K562 (cell line): ENCODE measurements around the gene ABCB6. TPM values are rescaled to one million over a fixed set of nuclear protein-coding genes. Genes with fewer than 3 reads are reported as not detected.

ENCODE experiments used
- ARNT ChIP-seq, 2 experiments: fragments of 450-650 bp; IDR thresholded peaks; 2 replicates each; pipeline ENCODE4 v1.6.1; 2016; ENCODE audit warnings: mild to moderate bottlenecking in 1 of 2
- FIP1L1 ChIP-seq: fragments of 200-400 bp; formaldehyde crosslinking; IDR thresholded peaks from 2 replicates; pipeline ENCODE4 v1.6.1; 2018; ENCODE audit warnings: mild to moderate bottlenecking, low read depth, low read length; ENCODE audit not compliant: poor library complexity, severe bottlenecking
- GATAD2B ChIP-seq: fragments of 450-650 bp; IDR thresholded peaks from 2 replicates; pipeline ENCODE4 v1.6.1; 2017; ENCODE audit warnings: mild to moderate bottlenecking, borderline replicate concordance
- HNRNPK ChIP-seq: fragments of 200-400 bp; formaldehyde crosslinking; IDR thresholded peaks from one replicate; pipeline ENCODE4 v1.6.1; 2018; ENCODE audit warnings: mild to moderate bottlenecking, low read depth, low read length; ENCODE audit not compliant: poor library complexity, severe bottlenecking
- KLF13 ChIP-seq: fragments of 450-650 bp; IDR thresholded peaks from 2 replicates; pipeline ENCODE4 v1.6.1; 2016; ENCODE audit warnings: missing genetic modification characterization, low read depth, mild to moderate bottlenecking, missing compliant biosample characterization, moderate library complexity, borderline replicate concordance
- MEF2A ChIP-seq: IDR thresholded peaks from 2 replicates; pipeline ENCODE4 v1.6.1; 2011; ENCODE audit warnings: low read depth, mild to moderate bottlenecking, low read length, moderate library complexity; ENCODE audit not compliant: control insufficient read depth
- PHF8 ChIP-seq: fragments of 200-600 bp; sonication (generic); IDR thresholded peaks from 2 replicates; pipeline ENCODE4 v1.6.1; 2012; ENCODE audit warnings: mixed run types, mild to moderate bottlenecking, inconsistent platforms, low read length, moderate library complexity, borderline replicate concordance
- SAFB ChIP-seq: fragments of 200-400 bp; formaldehyde crosslinking; IDR thresholded peaks from 2 replicates; pipeline ENCODE4 v1.6.1; 2017; ENCODE audit warnings: low read depth, low read length, borderline replicate concordance
- TRIM28 ChIP-seq: fragments of 450-650 bp; IDR thresholded peaks from 2 replicates; pipeline ENCODE4 v1.6.1; 2017
- polyA plus RNA-seq, 8 experiments: library from polyadenylated mRNA; depleted of rRNA in 4 of 8; stranded (reverse) in 5 of 8; unstranded in 3 of 8; fragments of >200 nt; fragmentation: Nextera tagmentation in 2 of 8; fragmentation: Illumina TruSeq in 1 of 8; extraction: Ambion mirVana in 2 of 8; extraction: Trizol in 1 of 8; gene quantifications; 2 replicates each; pipeline versions ENCODE4 v1.2.1 to v1.2.3, GENCODE V29; 2011 to 2014; ENCODE audit warnings: inconsistent platforms in 1 of 8, missing spikeins in 1 of 8
- total RNA-seq, 7 experiments: library from RNA; depleted of rRNA in 6 of 7; stranded (reverse); fragments of >200 nt in 6 of 7; fragmentation: Illumina TruSeq in 2 of 7; extraction: Trizol in 2 of 7; gene quantifications; 2 replicates each; pipeline versions ENCODE4 v1.2.1 to v1.2.3, GENCODE V29; 2011 to 2021; ENCODE audit warnings: low replicate concordance in 1 of 7
- TF ChIP-seq, protein P1 (sequence below): fragments of 450-650 bp; IDR thresholded peaks from 2 replicates; pipeline ENCODE4 v1.6.1; 2018; ENCODE audit not compliant: partially characterized antibody
- TF ChIP-seq, protein P2 (sequence below): fragments of 150-350 bp; IDR thresholded peaks from 2 replicates; pipeline ENCODE4 v1.6.1; 2014; ENCODE audit warnings: low read depth, mild to moderate bottlenecking, low read length, borderline replicate concordance
- TF ChIP-seq, protein P3 (sequence below): fragments of 250-450 bp; sonication (Bioruptor Pico); IDR thresholded peaks from 2 replicates; pipeline ENCODE4 v1.5.0; 2021
- TF ChIP-seq, protein P4 (sequence below), 3 experiments: fragments of 200-800 bp in 1 of 3; fragments of 250-450 bp in 1 of 3; fragments of 450-650 bp in 1 of 3; sonication (Bioruptor Pico) in 1 of 3; sonication (Bioruptor generic) in 1 of 3; formaldehyde crosslinking in 1 of 3; IDR thresholded peaks; 2 replicates each; pipeline versions ENCODE4 v1.6.1 to v1.8.0; 2016 to 2022; ENCODE audit warnings: mild to moderate bottlenecking in 2 of 3, missing genetic modification characterization in 2 of 3, missing compliant biosample characterization in 1 of 3, moderate library complexity in 1 of 3

The ABCB6 gene
- total and polyA plus RNA-seq, 9 of the 15 experiments (the other 6 are each of a cell fraction or from before 2014, with no cell fraction given): 3.7 to 29.8 (median 16.8) TPM

DNA sequence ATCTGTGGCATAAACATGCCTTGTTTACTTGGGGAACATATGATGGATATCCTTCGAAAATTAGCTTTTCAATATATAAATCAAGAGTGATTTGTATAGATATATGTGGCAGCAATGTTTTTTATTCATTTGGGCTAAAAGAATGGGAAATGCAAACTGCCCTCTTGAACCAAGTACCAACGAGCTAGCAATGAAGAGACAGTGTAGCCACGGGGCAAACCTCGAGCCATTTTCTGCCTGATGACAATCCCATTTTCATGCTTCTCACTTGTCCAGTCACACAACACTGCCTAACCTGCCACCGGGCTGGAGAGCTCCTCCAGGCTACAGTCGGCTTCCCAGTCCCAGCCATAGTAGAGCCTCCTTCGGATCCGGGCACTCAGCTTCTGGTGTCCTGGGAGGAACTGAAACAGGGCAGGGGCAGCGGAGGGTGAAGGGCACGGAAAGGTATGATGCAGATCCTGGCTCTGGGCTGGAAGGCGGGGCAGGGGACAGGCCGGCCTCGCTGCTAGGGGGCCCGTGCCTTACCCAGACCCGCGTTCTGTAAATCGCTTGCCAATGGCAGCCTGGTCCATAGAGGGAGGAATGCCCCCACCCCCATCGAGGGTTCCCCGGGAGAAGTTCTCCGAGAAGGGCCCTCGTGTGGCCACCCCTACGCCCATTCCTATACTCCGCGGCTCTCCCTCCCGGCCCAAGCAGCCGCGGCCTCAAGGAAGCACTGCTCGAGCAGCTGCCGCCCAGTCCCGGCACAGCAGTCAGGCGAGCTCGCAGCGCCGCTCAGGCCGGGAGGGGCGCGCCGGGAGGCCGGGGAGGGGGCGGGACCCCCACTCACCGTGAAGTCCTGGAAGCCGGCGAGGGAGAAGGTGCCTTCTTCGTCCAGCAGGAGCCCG lies 42.6 kb downstream of the ABCB6 start (continued):
- TF ChIP-seq, protein P1, sequence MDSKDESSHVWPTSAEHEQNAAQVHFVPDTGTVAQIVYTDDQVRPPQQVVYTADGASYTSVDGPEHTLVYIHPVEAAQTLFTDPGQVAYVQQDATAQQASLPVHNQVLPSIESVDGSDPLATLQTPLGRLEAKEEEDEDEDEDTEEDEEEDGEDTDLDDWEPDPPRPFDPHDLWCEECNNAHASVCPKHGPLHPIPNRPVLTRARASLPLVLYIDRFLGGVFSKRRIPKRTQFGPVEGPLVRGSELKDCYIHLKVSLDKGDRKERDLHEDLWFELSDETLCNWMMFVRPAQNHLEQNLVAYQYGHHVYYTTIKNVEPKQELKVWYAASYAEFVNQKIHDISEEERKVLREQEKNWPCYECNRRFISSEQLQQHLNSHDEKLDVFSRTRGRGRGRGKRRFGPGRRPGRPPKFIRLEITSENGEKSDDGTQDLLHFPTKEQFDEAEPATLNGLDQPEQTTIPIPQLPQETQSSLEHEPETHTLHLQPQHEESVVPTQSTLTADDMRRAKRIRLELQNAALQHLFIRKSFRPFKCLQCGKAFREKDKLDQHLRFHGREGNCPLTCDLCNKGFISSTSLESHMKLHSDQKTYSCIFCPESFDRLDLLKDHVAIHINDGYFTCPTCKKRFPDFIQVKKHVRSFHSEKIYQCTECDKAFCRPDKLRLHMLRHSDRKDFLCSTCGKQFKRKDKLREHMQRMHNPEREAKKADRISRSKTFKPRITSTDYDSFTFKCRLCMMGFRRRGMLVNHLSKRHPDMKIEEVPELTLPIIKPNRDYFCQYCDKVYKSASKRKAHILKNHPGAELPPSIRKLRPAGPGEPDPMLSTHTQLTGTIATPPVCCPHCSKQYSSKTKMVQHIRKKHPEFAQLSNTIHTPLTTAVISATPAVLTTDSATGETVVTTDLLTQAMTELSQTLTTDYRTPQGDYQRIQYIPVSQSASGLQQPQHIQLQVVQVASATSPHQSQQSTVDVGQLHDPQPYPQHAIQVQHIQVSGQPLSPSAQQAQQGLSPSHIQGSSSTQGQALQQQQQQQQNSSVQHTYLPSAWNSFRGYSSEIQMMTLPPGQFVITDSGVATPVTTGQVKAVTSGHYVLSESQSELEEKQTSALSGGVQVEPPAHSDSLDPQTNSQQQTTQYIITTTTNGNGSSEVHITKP: peak; percentile 4
- TF ChIP-seq GATAD2B (no peak), MEF2A (no peak), HNRNPK (no peak), SAFB (no peak), PHF8 (no peak), ARNT (IDR thresholded peaks at IDR 0.05) (no peak), FIP1L1 (no peak), TRIM28 (no peak), KLF13 (tag) (0 out of 2 replicates have a peak, but pooled peaks have one; percentile 9)
- TF ChIP-seq, protein P2, sequence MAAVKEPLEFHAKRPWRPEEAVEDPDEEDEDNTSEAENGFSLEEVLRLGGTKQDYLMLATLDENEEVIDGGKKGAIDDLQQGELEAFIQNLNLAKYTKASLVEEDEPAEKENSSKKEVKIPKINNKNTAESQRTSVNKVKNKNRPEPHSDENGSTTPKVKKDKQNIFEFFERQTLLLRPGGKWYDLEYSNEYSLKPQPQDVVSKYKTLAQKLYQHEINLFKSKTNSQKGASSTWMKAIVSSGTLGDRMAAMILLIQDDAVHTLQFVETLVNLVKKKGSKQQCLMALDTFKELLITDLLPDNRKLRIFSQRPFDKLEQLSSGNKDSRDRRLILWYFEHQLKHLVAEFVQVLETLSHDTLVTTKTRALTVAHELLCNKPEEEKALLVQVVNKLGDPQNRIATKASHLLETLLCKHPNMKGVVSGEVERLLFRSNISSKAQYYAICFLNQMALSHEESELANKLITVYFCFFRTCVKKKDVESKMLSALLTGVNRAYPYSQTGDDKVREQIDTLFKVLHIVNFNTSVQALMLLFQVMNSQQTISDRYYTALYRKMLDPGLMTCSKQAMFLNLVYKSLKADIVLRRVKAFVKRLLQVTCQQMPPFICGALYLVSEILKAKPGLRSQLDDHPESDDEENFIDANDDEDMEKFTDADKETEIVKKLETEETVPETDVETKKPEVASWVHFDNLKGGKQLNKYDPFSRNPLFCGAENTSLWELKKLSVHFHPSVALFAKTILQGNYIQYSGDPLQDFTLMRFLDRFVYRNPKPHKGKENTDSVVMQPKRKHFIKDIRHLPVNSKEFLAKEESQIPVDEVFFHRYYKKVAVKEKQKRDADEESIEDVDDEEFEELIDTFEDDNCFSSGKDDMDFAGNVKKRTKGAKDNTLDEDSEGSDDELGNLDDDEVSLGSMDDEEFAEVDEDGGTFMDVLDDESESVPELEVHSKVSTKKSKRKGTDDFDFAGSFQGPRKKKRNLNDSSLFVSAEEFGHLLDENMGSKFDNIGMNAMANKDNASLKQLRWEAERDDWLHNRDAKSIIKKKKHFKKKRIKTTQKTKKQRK: no peak
- TF ChIP-seq, protein P3, sequence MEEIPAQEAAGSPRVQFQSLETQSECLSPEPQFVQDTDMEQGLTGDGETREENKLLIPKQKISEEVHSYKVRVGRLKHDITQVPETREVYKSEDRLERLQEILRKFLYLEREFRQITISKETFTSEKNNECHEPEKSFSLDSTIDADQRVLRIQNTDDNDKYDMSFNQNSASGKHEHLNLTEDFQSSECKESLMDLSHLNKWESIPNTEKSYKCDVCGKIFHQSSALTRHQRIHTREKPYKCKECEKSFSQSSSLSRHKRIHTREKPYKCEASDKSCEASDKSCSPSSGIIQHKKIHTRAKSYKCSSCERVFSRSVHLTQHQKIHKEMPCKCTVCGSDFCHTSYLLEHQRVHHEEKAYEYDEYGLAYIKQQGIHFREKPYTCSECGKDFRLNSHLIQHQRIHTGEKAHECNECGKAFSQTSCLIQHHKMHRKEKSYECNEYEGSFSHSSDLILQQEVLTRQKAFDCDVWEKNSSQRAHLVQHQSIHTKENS (CRISPR knock-in tag): no peak
- TF ChIP-seq, protein P4, sequence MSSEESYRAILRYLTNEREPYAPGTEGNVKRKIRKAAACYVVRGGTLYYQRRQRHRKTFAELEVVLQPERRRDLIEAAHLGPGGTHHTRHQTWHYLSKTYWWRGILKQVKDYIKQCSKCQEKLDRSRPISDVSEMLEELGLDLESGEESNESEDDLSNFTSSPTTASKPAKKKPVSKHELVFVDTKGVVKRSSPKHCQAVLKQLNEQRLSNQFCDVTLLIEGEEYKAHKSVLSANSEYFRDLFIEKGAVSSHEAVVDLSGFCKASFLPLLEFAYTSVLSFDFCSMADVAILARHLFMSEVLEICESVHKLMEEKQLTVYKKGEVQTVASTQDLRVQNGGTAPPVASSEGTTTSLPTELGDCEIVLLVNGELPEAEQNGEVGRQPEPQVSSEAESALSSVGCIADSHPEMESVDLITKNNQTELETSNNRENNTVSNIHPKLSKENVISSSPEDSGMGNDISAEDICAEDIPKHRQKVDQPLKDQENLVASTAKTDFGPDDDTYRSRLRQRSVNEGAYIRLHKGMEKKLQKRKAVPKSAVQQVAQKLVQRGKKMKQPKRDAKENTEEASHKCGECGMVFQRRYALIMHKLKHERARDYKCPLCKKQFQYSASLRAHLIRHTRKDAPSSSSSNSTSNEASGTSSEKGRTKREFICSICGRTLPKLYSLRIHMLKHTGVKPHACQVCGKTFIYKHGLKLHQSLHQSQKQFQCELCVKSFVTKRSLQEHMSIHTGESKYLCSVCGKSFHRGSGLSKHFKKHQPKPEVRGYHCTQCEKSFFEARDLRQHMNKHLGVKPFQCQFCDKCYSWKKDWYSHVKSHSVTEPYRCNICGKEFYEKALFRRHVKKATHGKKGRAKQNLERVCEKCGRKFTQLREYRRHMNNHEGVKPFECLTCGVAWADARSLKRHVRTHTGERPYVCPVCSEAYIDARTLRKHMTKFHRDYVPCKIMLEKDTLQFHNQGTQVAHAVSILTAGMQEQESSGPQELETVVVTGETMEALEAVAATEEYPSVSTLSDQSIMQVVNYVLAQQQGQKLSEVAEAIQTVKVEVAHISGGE (CRISPR knock-in tag; IDR thresholded peaks at IDR 0.05): no peak
